CD4-positive, alpha-beta T cell (primary cell): ENCODE results near the gene ADCY7. TPM values are rescaled to one million over a fixed set of nuclear protein-coding genes. Genes with fewer than 3 reads are reported as not detected.

Experiments used
- ATAC-seq: fragments of 200-7000 bp; cut with Tn5 transposase; one replicate; pipeline ENCODE4 v1.10.0; 2022; ENCODE audit warnings: mild to moderate bottlenecking; ENCODE audit not compliant: poor library complexity
- CTCF ChIA-PET: fragments of 350-600 bp; sonication (Branson Sonifier 250); formaldehyde crosslinking; loops from one replicate; lab custom pipeline; 2021; ENCODE audit warnings: antibody characterized with exemption, inconsistent platforms; lab: Charles Lee
- POLR2A ChIA-PET: fragments of 350-600 bp; sonication (Branson Sonifier 250); formaldehyde crosslinking; loops from one replicate; lab custom pipeline; 2021; ENCODE audit warnings: antibody characterized with exemption, inconsistent platforms; lab: Charles Lee
- DNase-seq, 14 experiments: peaks; one replicate each; pipeline ENCODE4 v3.0.0-alpha.2; 2013 to 2020; ENCODE audit warnings: mixed read lengths in 2 of 14
- H3K27ac ChIP-seq, 2 donors: one replicate each; pipeline versions ENCODE4 v1.5.1 to v1.7.0; 2013; ENCODE audit warnings: low read length in 2 of 2, low read depth in 1 of 2, mild to moderate bottlenecking in 1 of 2
- H3K27me3 ChIP-seq, 2 experiments: 1 replicate in 1 of 2; 2 replicates in 1 of 2; pipeline versions ENCODE4 v1.6.1 to v1.7.0; 2013; ENCODE audit warnings: low read length in 2 of 2, control low read depth in 1 of 2, mild to moderate bottlenecking in 1 of 2, moderate library complexity in 1 of 2; ENCODE audit not compliant: insufficient read depth in 2 of 2, control insufficient read depth in 1 of 2
- H3K36me3 ChIP-seq: one replicate; pipeline ENCODE4 v1.6.1; 2013; ENCODE audit warnings: low read length, control low read depth; ENCODE audit not compliant: insufficient read depth
- H3K4me1 ChIP-seq: one replicate; pipeline ENCODE4 v1.6.1; 2013; ENCODE audit warnings: low read length, control low read depth; ENCODE audit not compliant: insufficient read depth
- H3K4me3 ChIP-seq: one replicate; pipeline ENCODE4 v1.5.1; 2013; ENCODE audit warnings: mild to moderate bottlenecking, low read length, moderate library complexity
- H3K9me3 ChIP-seq, 2 experiments: 1 replicate in 1 of 2; 2 replicates in 1 of 2; pipeline versions ENCODE4 v1.6.1 to v1.7.0; 2013; ENCODE audit warnings: low read length in 2 of 2, mild to moderate bottlenecking in 2 of 2, control low read depth in 1 of 2, moderate library complexity in 1 of 2; ENCODE audit not compliant: control insufficient read depth in 1 of 2, insufficient read depth in 1 of 2
- H3K27ac Mint-ChIP-seq: one replicate; pipeline ENCODE4 v1.8.0; 2020; ENCODE audit warnings: mixed read lengths
- H3K27me3 Mint-ChIP-seq: one replicate; pipeline ENCODE4 v1.8.0; 2021; ENCODE audit warnings: mixed read lengths
- H3K36me3 Mint-ChIP-seq: one replicate; pipeline ENCODE4 v1.8.0; 2021; ENCODE audit warnings: low read depth, mixed read lengths
- H3K4me1 Mint-ChIP-seq: one replicate; pipeline ENCODE4 v1.8.0; 2021; ENCODE audit warnings: low read depth, mixed read lengths
- H3K4me3 Mint-ChIP-seq: one replicate; pipeline ENCODE4 v1.8.0; 2020; ENCODE audit warnings: mild to moderate bottlenecking, mixed read lengths
- H3K9me3 Mint-ChIP-seq: one replicate; pipeline ENCODE4 v1.8.0; 2020; ENCODE audit warnings: mixed read lengths
- intact Hi-C, 2 experiments: fragments of 100-400 bp; cut with DNase I in 1 of 2; cut with micrococcal nuclease in 1 of 2; formaldehyde crosslinking; loops; one replicate each; pipeline versions ENCODE4 v1.15.1 to v1.9.0; 2023 to 2025; cut with DNase I, micrococcal nuclease
- microRNA-seq: library from miRNA; unstranded; fragments of <30 nt; microRNA quantifications from one replicate; pipeline ENCODE4 v1.2.0, GENCODE V29; 2021; ENCODE audit warnings: borderline microRNAs expressed, borderline replicate concordance
- total RNA-seq, 174 experiments: library from RNA in 2 of 174; stranded (reverse) in 2 of 174; gene quantifications; one replicate each; pipeline ENCODE4 v1.2.3 and lab custom pipeline; 2021 to 2026
- TF ChIP-seq, protein P1 (sequence below): fragments of 200-600 bp; IDR thresholded peaks from one replicate; pipeline ENCODE4 v1.8.0; 2022; ENCODE audit warnings: antibody characterized with exemption, mild to moderate bottlenecking

ADCY7 gene
- total RNA-seq, 2 experiments from 2014 or later = 136 to 147 TPM

DNA sequence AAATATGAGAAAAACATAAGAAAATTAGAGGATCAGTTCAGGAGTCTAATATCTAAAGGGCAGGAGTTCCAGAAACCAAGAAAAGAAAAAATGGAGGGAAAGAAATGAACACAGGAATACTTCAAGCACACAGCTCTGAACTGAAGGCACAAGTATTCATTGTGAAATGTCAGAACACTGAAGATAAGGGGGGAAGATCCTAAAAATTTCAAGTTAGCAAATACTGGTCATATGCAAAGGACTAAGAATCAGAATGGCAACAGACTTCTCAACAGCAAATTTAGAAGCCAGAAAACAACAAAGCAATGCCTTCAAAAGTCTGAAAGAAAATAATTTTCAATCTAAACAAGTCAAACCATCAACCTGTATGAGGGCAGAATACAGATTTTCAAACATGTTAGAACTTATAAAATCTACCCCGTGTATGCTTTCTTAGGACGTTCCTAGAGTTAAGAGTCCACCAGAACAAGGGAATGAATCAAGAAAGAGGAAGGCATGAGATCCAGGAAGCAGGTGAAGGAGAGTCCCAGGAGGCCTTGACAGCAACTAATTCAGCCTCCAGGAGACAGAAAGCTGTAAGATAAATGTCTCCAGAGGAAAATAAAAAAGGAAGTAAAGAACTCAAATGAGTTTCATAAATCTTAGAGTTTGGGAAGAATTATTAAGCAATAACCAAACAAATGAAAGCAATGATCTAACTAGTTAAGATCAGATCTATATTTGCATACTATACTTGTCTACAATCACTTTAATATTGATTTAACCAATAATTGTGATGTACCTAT lies 99.6 kb downstream of the ADCY7 start:
- peaks cover 31% of the 10 kb centered on the region for H3K4me1 ChIP-seq
- CTCF ChIA-PET = interaction anchor here (1.7 to 3.4 kb wide), 3 partner anchors 11 to 39 kb away, joined by 5 to 14 read pairs (median 7); no protein-coding TSS in a partner anchor
- Mint-ChIP-seq H3K27ac (peak overlapping the region; percentile 54), H3K4me3 (peak overlapping the region; percentile 94), H3K9me3 (no peaks in the 10 kb centered on the region), H3K27me3 (no peaks in the 10 kb centered on the region), H3K4me1 (peaks cover 84% of the 10 kb centered on the region), H3K36me3 (peaks cover 71% of the 10 kb centered on the region)
- peaks cover 48% of the 10 kb centered on the region for H3K36me3 ChIP-seq
- H3K9me3 ChIP-seq = no peaks in the 10 kb centered on the region
- H3K27ac ChIP-seq = no peak overlapping the region
- intact Hi-C loops = loop anchor here in 1 of 2 experiments (5.0 to 10.0 kb wide), 2 partner anchors 301 to 376 kb away; partner anchors contain the start of genes CYLD and HEATR3
- no peak for ATAC-seq
- no peak overlapping the region for H3K4me3 ChIP-seq
- TF ChIP-seq, protein P1, sequence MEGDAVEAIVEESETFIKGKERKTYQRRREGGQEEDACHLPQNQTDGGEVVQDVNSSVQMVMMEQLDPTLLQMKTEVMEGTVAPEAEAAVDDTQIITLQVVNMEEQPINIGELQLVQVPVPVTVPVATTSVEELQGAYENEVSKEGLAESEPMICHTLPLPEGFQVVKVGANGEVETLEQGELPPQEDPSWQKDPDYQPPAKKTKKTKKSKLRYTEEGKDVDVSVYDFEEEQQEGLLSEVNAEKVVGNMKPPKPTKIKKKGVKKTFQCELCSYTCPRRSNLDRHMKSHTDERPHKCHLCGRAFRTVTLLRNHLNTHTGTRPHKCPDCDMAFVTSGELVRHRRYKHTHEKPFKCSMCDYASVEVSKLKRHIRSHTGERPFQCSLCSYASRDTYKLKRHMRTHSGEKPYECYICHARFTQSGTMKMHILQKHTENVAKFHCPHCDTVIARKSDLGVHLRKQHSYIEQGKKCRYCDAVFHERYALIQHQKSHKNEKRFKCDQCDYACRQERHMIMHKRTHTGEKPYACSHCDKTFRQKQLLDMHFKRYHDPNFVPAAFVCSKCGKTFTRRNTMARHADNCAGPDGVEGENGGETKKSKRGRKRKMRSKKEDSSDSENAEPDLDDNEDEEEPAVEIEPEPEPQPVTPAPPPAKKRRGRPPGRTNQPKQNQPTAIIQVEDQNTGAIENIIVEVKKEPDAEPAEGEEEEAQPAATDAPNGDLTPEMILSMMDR = no peak
- no peak for DNase-seq
- H3K27me3 ChIP-seq = no peaks in the 10 kb centered on the region
- POLR2A ChIA-PET = interaction anchor here (1.0 to 1.1 kb wide), 3 partner anchors 39 to 440 kb away, joined by 3 read pairs; no protein-coding TSS in a partner anchor

Small RNA genes lying within 50 kb of the gene (microRNA-seq; reads per million reads assigned to microRNA genes)
- gene MIR6771 = not detected

Other genes with a start within 250 kb of the ADCY7 start
- gene CNEP1R1, start 241.3 kb upstream of the ADCY7 start, total RNA-seq = 10 to 100 TPM; 36.6 to 46.3 TPM
- 10 to 100 TPM; 10.1 to 10.6 TPM for gene HEATR3, start 200.6 kb upstream of the ADCY7 start, total RNA-seq
- gene TENT4B, start 113.2 kb upstream of the ADCY7 start, total RNA-seq = 10 to 100 TPM; 32.9 to 35.0 TPM
- 100 to 1,000 TPM in 1 of 2 experiments, 10 to 100 TPM in 1; 95.4 to 103 TPM for gene BRD7, start 102.4 kb downstream of the ADCY7 start, total RNA-seq